ENCODE results near the gene DYNC2I2. TPM values are rescaled to one million over a fixed set of nuclear protein-coding genes. Genes with fewer than 3 reads are reported as not detected.

Gene DYNC2I2
- total and polyA plus RNA-seq, 2 of the 4 experiments (the other 2 are of a cell fraction): 33.7 to 37.1 TPM

- CTCF ChIA-PET: no interaction called here
Measured at GRCh38 chr9:128657344-128657704, 677 bp upstream of the DYNC2I2 start.

More at GRCh38 chr9:128657344-128657704, 677 bp upstream of the DYNC2I2 start:
- peak overlapping the region; percentile 100; the same call in 1 of the 2 replicates for H3K23ac ChIP-seq (ENCODE audit: low read depth, low read length)
- no peaks in the 10 kb centered on the region for H3K27me3 ChIP-seq (ENCODE audit: control insufficient read depth, insufficient read depth, low read length)
- peak overlapping the region; percentile 100 for H3K9ac ChIP-seq (ENCODE audit: low read depth, low read length)
- H3K9me1 ChIP-seq (ENCODE audit: insufficient read depth, low read length): no peaks in the 10 kb centered on the region
- peak overlapping the region; percentile 100 for H3K4ac ChIP-seq (ENCODE audit: low read depth, low read length)
- peak overlapping the region; percentile 100; the same call in 1 of the 2 replicates for H2BK120ac ChIP-seq (ENCODE audit: low read depth, low read length)
- H4K91ac ChIP-seq (ENCODE audit: insufficient read depth, low read depth, low read length): peak overlapping the region; percentile 100
- peak overlapping the region; percentile 100 for H4K5ac ChIP-seq (ENCODE audit: low read depth, low read length)
- peak overlapping the region; percentile 100 for H3K56ac ChIP-seq (ENCODE audit: extremely low read depth, insufficient read depth, low read length)
- in situ Hi-C loops (cut with MboI; ENCODE audit: low sequenced_read_pairs): no loop called here
- H2BK5ac ChIP-seq (ENCODE audit: low read depth, low read length, poor library complexity, severe bottlenecking): peak overlapping the region; percentile 100
- intact Hi-C loops (cut with micrococcal nuclease): loop anchor here (2.0 kb wide), 1 partner anchor 31 kb away; the partner anchor contains the start of gene SET
- peak overlapping the region; percentile 99 to 100 for H4K8ac ChIP-seq (ENCODE audit: low read depth in 2 of 2, low read length in 2 of 2)
- DNase-seq (no peak), ATAC-seq (ENCODE audit: low read depth) (no peak)
- H4K20me1 ChIP-seq (ENCODE audit: insufficient read depth, low read length): no peaks in the 10 kb centered on the region
- H2BK15ac ChIP-seq (ENCODE audit: low read depth, low read length): peak overlapping the region; percentile 100; the same call in 2 of the 3 replicates
- H2BK20ac ChIP-seq (ENCODE audit: low read depth, low read length): peak overlapping the region; percentile 100; the same call in 1 of the 2 replicates
- no peaks in the 10 kb centered on the region for H3K9me3 ChIP-seq (ENCODE audit: control insufficient read depth, insufficient read depth, low read length)
- 100% methylated on average over 4 of the region's 13 CpGs; no CpG with 5 or more reads in 1 of the 2 experiments for WGBS, 2 experiments (ENCODE audit: extremely low coverage in 2 of 2, insufficient read length in 1 of 2)
- peak overlapping the region; percentile 98; the same call in 1 of the 2 replicates for H3K27ac ChIP-seq (ENCODE audit: insufficient read depth, low read length)
- TF ChIP-seq POLR2A (IDR thresholded peaks at IDR 0.05; ENCODE audit: low read depth, low read length) (no peak), RFX5 (IDR thresholded peaks at IDR 0.05; ENCODE audit: low read depth, low read length) (no peak), ELK1 (IDR thresholded peaks at IDR 0.05; ENCODE audit: borderline replicate concordance, low read depth, low read length) (no peak), NFE2L2 (IDR thresholded peaks at IDR 0.05; ENCODE audit: low read depth, low read length) (no peak), USF2 (IDR thresholded peaks at IDR 0.05; ENCODE audit: low read depth, low read length) (no peak), FOS (IDR thresholded peaks at IDR 0.05; ENCODE audit: low read depth, low read length) (no peak), MAZ (IDR thresholded peaks at IDR 0.05; ENCODE audit: borderline replicate concordance, low read depth, low read length) (no peak), RAD21 (IDR thresholded peaks at IDR 0.05; ENCODE audit: low read length) (no peak), CEBPB (IDR thresholded peaks at IDR 0.05; ENCODE audit: low read depth, low read length) (no peak), MAFK (IDR thresholded peaks at IDR 0.05; ENCODE audit: low read depth, low read length) (no peak), MXI1 (IDR thresholded peaks at IDR 0.05; ENCODE audit: borderline replicate concordance, low read depth, low read length) (no peak), SMC3 (IDR thresholded peaks at IDR 0.05; ENCODE audit: low read depth, low read length) (no peak), BHLHE40 (IDR thresholded peaks at IDR 0.05; ENCODE audit: low read depth, low read length) (no peak), CHD1 (IDR thresholded peaks at IDR 0.05; ENCODE audit: low read depth, low read length) (no peak), RCOR1 (IDR thresholded peaks at IDR 0.05; ENCODE audit: insufficient replicate concordance, low read length) (no peak)
- TF ChIP-seq, protein P1, sequence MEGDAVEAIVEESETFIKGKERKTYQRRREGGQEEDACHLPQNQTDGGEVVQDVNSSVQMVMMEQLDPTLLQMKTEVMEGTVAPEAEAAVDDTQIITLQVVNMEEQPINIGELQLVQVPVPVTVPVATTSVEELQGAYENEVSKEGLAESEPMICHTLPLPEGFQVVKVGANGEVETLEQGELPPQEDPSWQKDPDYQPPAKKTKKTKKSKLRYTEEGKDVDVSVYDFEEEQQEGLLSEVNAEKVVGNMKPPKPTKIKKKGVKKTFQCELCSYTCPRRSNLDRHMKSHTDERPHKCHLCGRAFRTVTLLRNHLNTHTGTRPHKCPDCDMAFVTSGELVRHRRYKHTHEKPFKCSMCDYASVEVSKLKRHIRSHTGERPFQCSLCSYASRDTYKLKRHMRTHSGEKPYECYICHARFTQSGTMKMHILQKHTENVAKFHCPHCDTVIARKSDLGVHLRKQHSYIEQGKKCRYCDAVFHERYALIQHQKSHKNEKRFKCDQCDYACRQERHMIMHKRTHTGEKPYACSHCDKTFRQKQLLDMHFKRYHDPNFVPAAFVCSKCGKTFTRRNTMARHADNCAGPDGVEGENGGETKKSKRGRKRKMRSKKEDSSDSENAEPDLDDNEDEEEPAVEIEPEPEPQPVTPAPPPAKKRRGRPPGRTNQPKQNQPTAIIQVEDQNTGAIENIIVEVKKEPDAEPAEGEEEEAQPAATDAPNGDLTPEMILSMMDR (conservative IDR thresholded peaks at IDR 0.05; ENCODE audit: low read depth, low read length): no peak
- H3K36me3 ChIP-seq (ENCODE audit: control insufficient read depth, insufficient read depth, low read length): no peaks in the 10 kb centered on the region
- peak overlapping the region; percentile 61 for H2AK5ac ChIP-seq (ENCODE audit: low read depth, low read length)
- peak overlapping the region; percentile 96; the same call in 1 of the 2 replicates for H3K4me2 ChIP-seq (ENCODE audit: low read depth, low read length)
- H3K4me1 ChIP-seq (ENCODE audit: control insufficient read depth, insufficient read depth, low read length): no peaks in the 10 kb centered on the region
- peaks cover 10 to 18% of the 10 kb centered on the region in 2 experiments; a peak in 3 of 4 replicates for H3K79me1 ChIP-seq (ENCODE audit: low read depth in 1 of 2, low read length in 2 of 2)
- no peak overlapping the region for H2AFZ ChIP-seq (replicated peaks; ENCODE audit: low read length, poor library complexity)
- no peak overlapping the region for H2AK9ac ChIP-seq (replicated peaks; ENCODE audit: low read depth, low read length, poor library complexity)
- BruUV-seq (replicated peaks): no TSS peak
- peak overlapping the region; percentile 100 for H3K14ac ChIP-seq (replicated peaks; ENCODE audit: low read depth, low read length)
- POLR2A ChIA-PET (ENCODE audit: unreplicated experiment): no interaction called here
- H3K4me3 ChIP-seq (ENCODE audit: insufficient read depth, low read depth, low read length): no peak overlapping the region
- dilution Hi-C loops (cut with HindIII; ENCODE audit: low sequenced_read_pairs, unreplicated experiment): no loop called here
- no peak overlapping the region; the same call in 1 of the 2 replicates for H3K18ac ChIP-seq (ENCODE audit: low read depth, low read length)
